ENCODE data around the gene HPSE2. TPM values are rescaled to one million over a fixed set of nuclear protein-coding genes. Genes with fewer than 3 reads are reported as not detected.

Gene HPSE2
- total and polyA plus RNA-seq, 5 donors = 0.09 TPM; not detected in 4

Small RNA genes lying within 50 kb of the gene (microRNA-seq; reads per million reads assigned to microRNA genes)
- gene MIR4685 = 0 to 1.7 reads per million in 2 donors
- 0 reads per million in 2 donors for gene MIR6507

Other genes with a start within 250 kb of the HPSE2 start
- gene CNNM1, start 93.5 kb upstream of the HPSE2 start, total RNA-seq = under 1 TPM; 0.03 to 0.29 (median 0.14) TPM
- 0.20 TPM for gene CNNM1, start 93.5 kb upstream of the HPSE2 start, polyA plus RNA-seq
- 100 to 1,000 TPM; 344 to 515 (median 449) TPM for gene GOT1, start 194.8 kb upstream of the HPSE2 start, total RNA-seq
- 413 TPM for gene GOT1, start 194.8 kb upstream of the HPSE2 start, polyA plus RNA-seq